Measurements from ENCODE around the gene ASIC1. TPM values are rescaled to one million over a fixed set of nuclear protein-coding genes. Genes with fewer than 3 reads are reported as not detected.

Gene ASIC1
- total and polyA plus RNA-seq, 2 of the 4 experiments (the other 2 are of a cell fraction), result 1.6 to 9.9 TPM

- peaks cover 4% of the 10 kb centered on the region for H3K4me1 ChIP-seq (ENCODE audit: control insufficient read depth, insufficient read depth, low read length)
- H2AFZ ChIP-seq (replicated peaks; ENCODE audit: low read length, poor library complexity), result no peak overlapping the region
- intact Hi-C loops (cut with micrococcal nuclease), result no loop called here
- no peak for DNase-seq
- CTCF ChIA-PET, result interaction anchor here (0.6 kb wide), 1 partner anchor 75 kb away, joined by 3 read pairs; no protein-coding TSS in a partner anchor
- no peak overlapping the region for H4K5ac ChIP-seq (ENCODE audit: low read depth, low read length)
- H4K91ac ChIP-seq (ENCODE audit: insufficient read depth, low read depth, low read length), result no peak overlapping the region
- H3K27me3 ChIP-seq (ENCODE audit: control insufficient read depth, insufficient read depth, low read length), result no peaks in the 10 kb centered on the region
- H2AK5ac ChIP-seq (ENCODE audit: low read depth, low read length), result no peak overlapping the region
- ATAC-seq (ENCODE audit: low read depth), result no peak
- H3K9me3 ChIP-seq (ENCODE audit: control insufficient read depth, insufficient read depth, low read length), result no peaks in the 10 kb centered on the region
- no peak overlapping the region for H2BK5ac ChIP-seq (ENCODE audit: low read depth, low read length, poor library complexity, severe bottlenecking)
- no peak overlapping the region for H3K27ac ChIP-seq (ENCODE audit: insufficient read depth, low read length)
- no peak overlapping the region for H2BK120ac ChIP-seq (ENCODE audit: low read depth, low read length)
- no peak overlapping the region for H3K14ac ChIP-seq (replicated peaks; ENCODE audit: low read depth, low read length)
- H3K56ac ChIP-seq (ENCODE audit: extremely low read depth, insufficient read depth, low read length), result no peak overlapping the region
- WGBS, 2 experiments (ENCODE audit: extremely low coverage in 2 of 2, insufficient read length in 1 of 2), result no CpG with 5 or more reads among the region's 7 CpGs
- POLR2A ChIA-PET (ENCODE audit: unreplicated experiment), result no interaction called here
- peaks cover 11% of the 10 kb centered on the region for H4K20me1 ChIP-seq (ENCODE audit: insufficient read depth, low read length)
- peaks cover 4 to 31% of the 10 kb centered on the region in 2 experiments for H3K79me1 ChIP-seq (ENCODE audit: low read depth in 1 of 2, low read length in 2 of 2)
- BruUV-seq (replicated peaks), result no TSS peak
- no peaks in the 10 kb centered on the region for H3K9me1 ChIP-seq (ENCODE audit: insufficient read depth, low read length)
- H2AK9ac ChIP-seq (replicated peaks; ENCODE audit: low read depth, low read length, poor library complexity), result peak overlapping the region; percentile 35
- H3K9ac ChIP-seq (ENCODE audit: low read depth, low read length), result no peak overlapping the region
- no peak overlapping the region for H3K4me3 ChIP-seq (ENCODE audit: insufficient read depth, low read depth, low read length)
- no peak overlapping the region for H2BK20ac ChIP-seq (ENCODE audit: low read depth, low read length)
- no peak overlapping the region for H3K18ac ChIP-seq (ENCODE audit: low read depth, low read length)
- H3K23ac ChIP-seq (ENCODE audit: low read depth, low read length), result no peak overlapping the region
- TF ChIP-seq RCOR1 (IDR thresholded peaks at IDR 0.05; ENCODE audit: insufficient replicate concordance, low read length), result no peak
- TF ChIP-seq RFX5 (IDR thresholded peaks at IDR 0.05; ENCODE audit: low read depth, low read length), result no peak
- TF ChIP-seq SMC3 (IDR thresholded peaks at IDR 0.05; ENCODE audit: low read depth, low read length), result no peak
- TF ChIP-seq MAFK (IDR thresholded peaks at IDR 0.05; ENCODE audit: low read depth, low read length), result no peak
- TF ChIP-seq CEBPB (IDR thresholded peaks at IDR 0.05; ENCODE audit: low read depth, low read length), result no peak
- no peak for TF ChIP-seq CHD1 (IDR thresholded peaks at IDR 0.05; ENCODE audit: low read depth, low read length)
- TF ChIP-seq, protein P1, sequence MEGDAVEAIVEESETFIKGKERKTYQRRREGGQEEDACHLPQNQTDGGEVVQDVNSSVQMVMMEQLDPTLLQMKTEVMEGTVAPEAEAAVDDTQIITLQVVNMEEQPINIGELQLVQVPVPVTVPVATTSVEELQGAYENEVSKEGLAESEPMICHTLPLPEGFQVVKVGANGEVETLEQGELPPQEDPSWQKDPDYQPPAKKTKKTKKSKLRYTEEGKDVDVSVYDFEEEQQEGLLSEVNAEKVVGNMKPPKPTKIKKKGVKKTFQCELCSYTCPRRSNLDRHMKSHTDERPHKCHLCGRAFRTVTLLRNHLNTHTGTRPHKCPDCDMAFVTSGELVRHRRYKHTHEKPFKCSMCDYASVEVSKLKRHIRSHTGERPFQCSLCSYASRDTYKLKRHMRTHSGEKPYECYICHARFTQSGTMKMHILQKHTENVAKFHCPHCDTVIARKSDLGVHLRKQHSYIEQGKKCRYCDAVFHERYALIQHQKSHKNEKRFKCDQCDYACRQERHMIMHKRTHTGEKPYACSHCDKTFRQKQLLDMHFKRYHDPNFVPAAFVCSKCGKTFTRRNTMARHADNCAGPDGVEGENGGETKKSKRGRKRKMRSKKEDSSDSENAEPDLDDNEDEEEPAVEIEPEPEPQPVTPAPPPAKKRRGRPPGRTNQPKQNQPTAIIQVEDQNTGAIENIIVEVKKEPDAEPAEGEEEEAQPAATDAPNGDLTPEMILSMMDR (conservative IDR thresholded peaks at IDR 0.05; ENCODE audit: low read depth, low read length), result no peak
- no peak overlapping the region for H4K8ac ChIP-seq (ENCODE audit: low read depth in 2 of 2, low read length in 2 of 2)
- no peak overlapping the region for H2BK15ac ChIP-seq (ENCODE audit: low read depth, low read length)
- H3K4ac ChIP-seq (ENCODE audit: low read depth, low read length), result no peak overlapping the region; the same call in 1 of the 2 replicates
- dilution Hi-C loops (cut with HindIII; ENCODE audit: low sequenced_read_pairs, unreplicated experiment), result no loop called here
- no peak overlapping the region for H3K4me2 ChIP-seq (ENCODE audit: low read depth, low read length)
- in situ Hi-C loops (cut with MboI; ENCODE audit: low sequenced_read_pairs), result no loop called here
- H3K36me3 ChIP-seq (ENCODE audit: control insufficient read depth, insufficient read depth, low read length), result peaks cover 9% of the 10 kb centered on the region
Observed at GRCh38 chr12:50082644-50083043, 25.2 kb downstream of the ASIC1 start.

Data from IMR-90 (cell line).